GM12865 (cell line): ENCODE data around the gene RRAS2.

ENCODE experiments used
- DNase-seq: peaks from one replicate; pipeline ENCODE4 v3.0.0; 2010; ENCODE audit warnings: low read depth
- H3K4me3 ChIP-seq: 2 replicates; pipeline ENCODE4 v1.5.1; 2011; ENCODE audit warnings: mild to moderate bottlenecking, low read depth, low read length, control low read depth
- CTCF ChIP-seq: IDR thresholded peaks from 2 replicates; pipeline ENCODE4 v1.5.1; 2011; ENCODE audit warnings: low read length, control low read depth, low read depth, inconsistent platforms; ENCODE audit not compliant: insufficient read depth; ENCODE audit errors: missing control alignments

The RRAS2 gene

GRCh38 chr11:14380125-14380936 lies 21.3 kb upstream of the RRAS2 start:
- DNase-seq = no peak
- H3K4me3 ChIP-seq = peak overlapping the region; percentile 63
- TF ChIP-seq CTCF = no peak

GRCh38 chr11:14378171-14378570 lies 19.2 kb upstream of the RRAS2 start:
- DNase-seq = no peak
- H3K4me3 ChIP-seq = no peak overlapping the region
- TF ChIP-seq CTCF = no peak

GRCh38 chr11:14376920-14377319 lies 17.9 kb upstream of the RRAS2 start:
- TF ChIP-seq CTCF = no peak
- H3K4me3 ChIP-seq = no peak overlapping the region
- no peak for DNase-seq

- peak; percentile 38 for TF ChIP-seq CTCF
- peak; percentile 29 for DNase-seq
Measured at GRCh38 chr11:14374922-14375830, 16.2 kb upstream of the RRAS2 start.

GRCh38 chr11:14373941-14374646 lies 15.1 kb upstream of the RRAS2 start:
- H3K4me3 ChIP-seq = no peak overlapping the region
- no peak for TF ChIP-seq CTCF
- DNase-seq = no peak

More at GRCh38 chr11:14374922-14375830, 16.2 kb upstream of the RRAS2 start:
- no peak overlapping the region for H3K4me3 ChIP-seq

GRCh38 chr11:14372011-14372410 lies 13.0 kb upstream of the RRAS2 start:
- DNase-seq = no peak
- no peak overlapping the region for H3K4me3 ChIP-seq
- TF ChIP-seq CTCF = no peak
